HepG2 (cell line): Measurements from ENCODE around the gene CEP164. TPM values are rescaled to one million over a fixed set of nuclear protein-coding genes. Genes with fewer than 3 reads are reported as not detected.

Experiments used
- ARNTL ChIP-seq: sonication (generic); formaldehyde crosslinking; IDR thresholded peaks from 2 replicates; pipeline ENCODE4 v1.4.0; 2020; ENCODE audit warnings: mild to moderate bottlenecking, missing genetic modification reagents
- NCOR1 ChIP-seq: fragments of 200-600 bp; sonication (generic); IDR thresholded peaks from 2 replicates; pipeline ENCODE4 v1.7.0; 2017; ENCODE audit warnings: antibody characterized with exemption, low read length, borderline replicate concordance
- PAF1 ChIP-seq: IDR thresholded peaks from 2 replicates; pipeline ENCODE4 v1.6.1; 2016; ENCODE audit warnings: missing genetic modification reagents, missing compliant biosample characterization
- RBAK ChIP-seq: sonication (generic); formaldehyde crosslinking; IDR thresholded peaks from 2 replicates; pipeline ENCODE4 v1.5.1; 2020; ENCODE audit warnings: mild to moderate bottlenecking, missing genetic modification reagents
- ZNF24 ChIP-seq: fragments of 450-650 bp; IDR thresholded peaks from 2 replicates; pipeline ENCODE4 v1.6.1; 2017; ENCODE audit warnings: antibody characterized with exemption, mild to moderate bottlenecking
- ZNF350 ChIP-seq: sonication (generic); formaldehyde crosslinking; IDR thresholded peaks from 2 replicates; pipeline ENCODE4 v1.4.0; 2020; ENCODE audit warnings: mild to moderate bottlenecking, low read depth, missing genetic modification reagents, borderline replicate concordance
- ZNF558 ChIP-seq: sonication (generic); formaldehyde crosslinking; IDR thresholded peaks from 2 replicates; pipeline ENCODE4 v1.9.0; 2022; ENCODE audit warnings: mild to moderate bottlenecking, missing genetic modification reagents, borderline replicate concordance
- ZNF605 ChIP-seq: sonication (generic); formaldehyde crosslinking; IDR thresholded peaks from 2 replicates; pipeline ENCODE4 v1.8.0; 2022; ENCODE audit warnings: mild to moderate bottlenecking, missing genetic modification reagents
- ZNF709 ChIP-seq: sonication (generic); formaldehyde crosslinking; IDR thresholded peaks from 2 replicates; pipeline ENCODE4 v1.5.0; 2020; ENCODE audit warnings: mild to moderate bottlenecking, missing genetic modification reagents
- polyA plus RNA-seq, 8 experiments: library from polyadenylated mRNA; depleted of rRNA in 3 of 8; stranded (reverse) in 7 of 8; unstranded in 1 of 8; fragments of >200 nt; fragmentation: Illumina TruSeq in 4 of 8; extraction: Trizol in 4 of 8; gene quantifications; 2 replicates each; pipeline versions ENCODE4 v1.2.1 to v1.2.3, GENCODE V29; 2011 to 2016; ENCODE audit warnings: low read depth in 4 of 8, missing spikeins in 1 of 8, mixed read lengths in 1 of 8; ENCODE audit not compliant: insufficient read depth in 1 of 8
- total RNA-seq, 5 experiments: library from RNA; depleted of rRNA; stranded (reverse); fragments of >200 nt; fragmentation: Illumina TruSeq; extraction: Trizol; gene quantifications; 2 replicates each; pipeline ENCODE4 v1.2.3, GENCODE V29; 2016; ENCODE audit warnings: low read depth in 1 of 5
- TF ChIP-seq, protein P1 (sequence below): sonication (generic); formaldehyde crosslinking; IDR thresholded peaks from 2 replicates; pipeline ENCODE4 v1.4.0; 2020; ENCODE audit warnings: missing genetic modification reagents
- TF ChIP-seq, protein P2 (sequence below): sonication (generic); formaldehyde crosslinking; IDR thresholded peaks from 2 replicates; pipeline ENCODE4 v1.5.0; 2020; ENCODE audit warnings: mild to moderate bottlenecking, missing genetic modification reagents, borderline replicate concordance
- TF ChIP-seq, protein P3 (sequence below): sonication (generic); formaldehyde crosslinking; IDR thresholded peaks from 2 replicates; pipeline ENCODE4 v1.4.0; 2020; ENCODE audit warnings: missing genetic modification reagents
- TF ChIP-seq, protein P4 (sequence below): sonication (generic); formaldehyde crosslinking; conservative IDR thresholded peaks from 2 replicates; pipeline ENCODE4 v1.8.0; 2022; ENCODE audit warnings: mild to moderate bottlenecking, moderate library complexity, missing genetic modification reagents

The CEP164 gene
- total and polyA plus RNA-seq, 2 of the 13 experiments (the other 11 are each of a cell fraction or from before 2014, with no cell fraction given) = 11.4 to 15.2 TPM

DNA sequence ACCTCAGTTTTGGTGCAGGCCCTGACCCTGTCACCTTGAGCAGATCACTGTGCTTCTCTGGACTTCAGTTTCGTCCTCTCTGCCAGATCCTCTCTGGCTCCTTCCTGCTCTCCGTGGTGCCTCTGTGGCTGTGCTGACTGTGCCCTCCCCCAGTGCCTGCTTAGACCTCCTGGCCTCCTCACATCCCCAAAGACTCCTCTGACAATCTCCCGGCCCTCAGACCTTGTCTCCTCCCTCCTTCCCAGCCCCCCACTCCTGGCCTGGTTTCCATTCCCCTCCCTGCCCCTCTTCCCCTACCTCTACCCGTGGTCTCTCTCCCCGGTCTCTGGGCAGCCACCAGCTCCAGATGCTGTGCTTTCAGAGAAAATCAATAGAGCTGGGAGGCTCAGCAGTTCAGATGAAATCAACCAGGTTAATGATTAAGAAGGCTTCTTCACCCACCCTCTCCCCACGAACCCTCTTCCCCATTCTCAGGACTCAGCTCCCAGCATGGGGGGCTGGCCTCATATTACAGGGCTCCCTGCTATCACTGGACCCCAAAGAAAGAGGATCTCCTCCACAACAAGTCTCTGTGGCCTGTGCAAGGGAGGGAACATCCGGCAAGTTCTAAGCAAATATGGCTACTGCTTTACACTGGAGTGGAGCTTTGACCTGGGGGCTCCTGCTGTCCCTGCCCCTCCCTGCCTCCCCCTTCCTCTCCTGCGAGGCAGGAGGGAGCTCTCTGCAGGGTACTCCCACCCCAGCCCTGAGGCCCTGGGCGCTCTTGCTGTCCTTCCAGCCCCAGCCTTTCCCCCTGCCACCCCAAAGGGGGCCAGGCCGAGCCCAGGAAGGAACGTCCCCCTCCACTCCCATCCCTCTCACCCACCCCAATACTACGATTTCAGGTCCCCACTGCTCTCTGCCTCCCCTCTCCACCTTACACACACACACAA, 28.0 kb upstream of the CEP164 start (continued):
- TF ChIP-seq, protein P1, sequence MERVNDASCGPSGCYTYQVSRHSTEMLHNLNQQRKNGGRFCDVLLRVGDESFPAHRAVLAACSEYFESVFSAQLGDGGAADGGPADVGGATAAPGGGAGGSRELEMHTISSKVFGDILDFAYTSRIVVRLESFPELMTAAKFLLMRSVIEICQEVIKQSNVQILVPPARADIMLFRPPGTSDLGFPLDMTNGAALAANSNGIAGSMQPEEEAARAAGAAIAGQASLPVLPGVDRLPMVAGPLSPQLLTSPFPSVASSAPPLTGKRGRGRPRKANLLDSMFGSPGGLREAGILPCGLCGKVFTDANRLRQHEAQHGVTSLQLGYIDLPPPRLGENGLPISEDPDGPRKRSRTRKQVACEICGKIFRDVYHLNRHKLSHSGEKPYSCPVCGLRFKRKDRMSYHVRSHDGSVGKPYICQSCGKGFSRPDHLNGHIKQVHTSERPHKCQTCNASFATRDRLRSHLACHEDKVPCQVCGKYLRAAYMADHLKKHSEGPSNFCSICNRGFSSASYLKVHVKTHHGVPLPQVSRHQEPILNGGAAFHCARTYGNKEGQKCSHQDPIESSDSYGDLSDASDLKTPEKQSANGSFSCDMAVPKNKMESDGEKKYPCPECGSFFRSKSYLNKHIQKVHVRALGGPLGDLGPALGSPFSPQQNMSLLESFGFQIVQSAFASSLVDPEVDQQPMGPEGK (CRISPR knock-in tag) = peak; percentile 98
- TF ChIP-seq, protein P2, sequence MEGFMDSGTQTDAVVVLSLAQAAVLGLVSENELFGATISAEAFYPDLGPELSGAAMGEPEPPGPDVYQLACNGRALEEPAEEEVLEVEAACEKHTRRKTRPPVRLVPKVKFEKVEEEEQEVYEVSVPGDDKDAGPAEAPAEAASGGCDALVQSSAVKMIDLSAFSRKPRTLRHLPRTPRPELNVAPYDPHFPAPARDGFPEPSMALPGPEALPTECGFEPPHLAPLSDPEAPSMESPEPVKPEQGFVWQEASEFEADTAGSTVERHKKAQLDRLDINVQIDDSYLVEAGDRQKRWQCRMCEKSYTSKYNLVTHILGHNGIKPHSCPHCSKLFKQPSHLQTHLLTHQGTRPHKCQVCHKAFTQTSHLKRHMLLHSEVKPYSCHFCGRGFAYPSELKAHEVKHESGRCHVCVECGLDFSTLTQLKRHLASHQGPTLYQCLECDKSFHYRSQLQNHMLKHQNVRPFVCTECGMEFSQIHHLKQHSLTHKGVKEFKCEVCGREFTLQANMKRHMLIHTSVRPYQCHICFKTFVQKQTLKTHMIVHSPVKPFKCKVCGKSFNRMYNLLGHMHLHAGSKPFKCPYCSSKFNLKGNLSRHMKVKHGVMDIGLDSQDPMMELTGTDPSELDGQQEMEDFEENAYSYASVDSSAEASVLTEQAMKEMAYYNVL (CRISPR knock-in tag) = peak; percentile 76; the same call in 1 of the 2 replicates
- TF ChIP-seq ZNF350 (CRISPR knock-in tag) = peak; percentile 44; the same call in 1 of the 2 replicates
- TF ChIP-seq, protein P3, sequence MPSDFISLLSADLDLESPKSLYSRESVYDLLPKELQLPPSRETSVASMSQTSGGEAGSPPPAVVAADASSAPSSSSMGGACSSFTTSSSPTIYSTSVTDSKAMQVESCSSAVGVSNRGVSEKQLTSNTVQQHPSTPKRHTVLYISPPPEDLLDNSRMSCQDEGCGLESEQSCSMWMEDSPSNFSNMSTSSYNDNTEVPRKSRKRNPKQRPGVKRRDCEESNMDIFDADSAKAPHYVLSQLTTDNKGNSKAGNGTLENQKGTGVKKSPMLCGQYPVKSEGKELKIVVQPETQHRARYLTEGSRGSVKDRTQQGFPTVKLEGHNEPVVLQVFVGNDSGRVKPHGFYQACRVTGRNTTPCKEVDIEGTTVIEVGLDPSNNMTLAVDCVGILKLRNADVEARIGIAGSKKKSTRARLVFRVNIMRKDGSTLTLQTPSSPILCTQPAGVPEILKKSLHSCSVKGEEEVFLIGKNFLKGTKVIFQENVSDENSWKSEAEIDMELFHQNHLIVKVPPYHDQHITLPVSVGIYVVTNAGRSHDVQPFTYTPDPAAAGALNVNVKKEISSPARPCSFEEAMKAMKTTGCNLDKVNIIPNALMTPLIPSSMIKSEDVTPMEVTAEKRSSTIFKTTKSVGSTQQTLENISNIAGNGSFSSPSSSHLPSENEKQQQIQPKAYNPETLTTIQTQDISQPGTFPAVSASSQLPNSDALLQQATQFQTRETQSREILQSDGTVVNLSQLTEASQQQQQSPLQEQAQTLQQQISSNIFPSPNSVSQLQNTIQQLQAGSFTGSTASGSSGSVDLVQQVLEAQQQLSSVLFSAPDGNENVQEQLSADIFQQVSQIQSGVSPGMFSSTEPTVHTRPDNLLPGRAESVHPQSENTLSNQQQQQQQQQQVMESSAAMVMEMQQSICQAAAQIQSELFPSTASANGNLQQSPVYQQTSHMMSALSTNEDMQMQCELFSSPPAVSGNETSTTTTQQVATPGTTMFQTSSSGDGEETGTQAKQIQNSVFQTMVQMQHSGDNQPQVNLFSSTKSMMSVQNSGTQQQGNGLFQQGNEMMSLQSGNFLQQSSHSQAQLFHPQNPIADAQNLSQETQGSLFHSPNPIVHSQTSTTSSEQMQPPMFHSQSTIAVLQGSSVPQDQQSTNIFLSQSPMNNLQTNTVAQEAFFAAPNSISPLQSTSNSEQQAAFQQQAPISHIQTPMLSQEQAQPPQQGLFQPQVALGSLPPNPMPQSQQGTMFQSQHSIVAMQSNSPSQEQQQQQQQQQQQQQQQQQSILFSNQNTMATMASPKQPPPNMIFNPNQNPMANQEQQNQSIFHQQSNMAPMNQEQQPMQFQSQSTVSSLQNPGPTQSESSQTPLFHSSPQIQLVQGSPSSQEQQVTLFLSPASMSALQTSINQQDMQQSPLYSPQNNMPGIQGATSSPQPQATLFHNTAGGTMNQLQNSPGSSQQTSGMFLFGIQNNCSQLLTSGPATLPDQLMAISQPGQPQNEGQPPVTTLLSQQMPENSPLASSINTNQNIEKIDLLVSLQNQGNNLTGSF (CRISPR knock-in tag) = no peak
- TF ChIP-seq ZNF24 = no peak
- TF ChIP-seq NCOR1 = peak; percentile 74; the same call in 1 of the 2 replicates
- no peak for TF ChIP-seq ZNF605 (CRISPR knock-in tag)
- TF ChIP-seq, protein P4, sequence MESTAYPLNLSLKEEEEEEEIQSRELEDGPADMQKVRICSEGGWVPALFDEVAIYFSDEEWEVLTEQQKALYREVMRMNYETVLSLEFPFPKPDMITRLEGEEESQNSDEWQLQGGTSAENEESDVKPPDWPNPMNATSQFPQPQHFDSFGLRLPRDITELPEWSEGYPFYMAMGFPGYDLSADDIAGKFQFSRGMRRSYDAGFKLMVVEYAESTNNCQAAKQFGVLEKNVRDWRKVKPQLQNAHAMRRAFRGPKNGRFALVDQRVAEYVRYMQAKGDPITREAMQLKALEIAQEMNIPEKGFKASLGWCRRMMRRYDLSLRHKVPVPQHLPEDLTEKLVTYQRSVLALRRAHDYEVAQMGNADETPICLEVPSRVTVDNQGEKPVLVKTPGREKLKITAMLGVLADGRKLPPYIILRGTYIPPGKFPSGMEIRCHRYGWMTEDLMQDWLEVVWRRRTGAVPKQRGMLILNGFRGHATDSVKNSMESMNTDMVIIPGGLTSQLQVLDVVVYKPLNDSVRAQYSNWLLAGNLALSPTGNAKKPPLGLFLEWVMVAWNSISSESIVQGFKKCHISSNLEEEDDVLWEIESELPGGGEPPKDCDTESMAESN = peak; percentile 28; the same call in 1 of the 2 replicates
- TF ChIP-seq PAF1 = no peak
- no peak for TF ChIP-seq ZNF558 (CRISPR knock-in tag)
- no peak for TF ChIP-seq ARNTL (CRISPR knock-in tag)
- TF ChIP-seq RBAK (CRISPR knock-in tag) = no peak
- 0 out of 2 replicates have a peak, but pooled peaks have one; percentile 31 for TF ChIP-seq ZNF709 (CRISPR knock-in tag)
